ENCODE results near the gene KIF15.

KIF15 gene

GRCh38 chr3:44874308-44874707 is 112.7 kb downstream of the KIF15 start, which contains the start of gene TGM4:
Gene TGM4 (plus strand): TSS chr3:44874608. CDS start chr3:44874679, 71 bp downstream.
- no peak for DNase-seq (ENCODE audit: low read depth in 4 of 4, low spot score in 1 of 4)

- no peak for DNase-seq (ENCODE audit: low read depth in 4 of 4, low spot score in 1 of 4)
These were observed 114.0 kb downstream of the KIF15 start for GRCh38 chr3:44875596-44875995.

GRCh38 chr3:44877333-44877732 is 115.7 kb downstream of the KIF15 start:
- DNase-seq (ENCODE audit: low read depth in 4 of 4, low spot score in 1 of 4): no peak

- no peak for DNase-seq (ENCODE audit: low read depth in 4 of 4, low spot score in 1 of 4)
These were observed 118.7 kb downstream of the KIF15 start for GRCh38 chr3:44880284-44880683.

GRCh38 chr3:44883213-44883955 is 121.8 kb downstream of the KIF15 start:
- DNase-seq (ENCODE audit: low read depth in 4 of 4, low spot score in 1 of 4): no peak

- DNase-seq (ENCODE audit: low read depth in 4 of 4, low spot score in 1 of 4): no peak
These were observed 122.4 kb downstream of the KIF15 start for GRCh38 chr3:44883999-44884431.

- no peak for DNase-seq (ENCODE audit: low read depth in 4 of 4, low spot score in 1 of 4)
These were observed 124.0 kb downstream of the KIF15 start for GRCh38 chr3:44885618-44886017.

GRCh38 chr3:44886561-44886960 is 125.0 kb downstream of the KIF15 start:
- DNase-seq (ENCODE audit: low read depth in 4 of 4, low spot score in 1 of 4): no peak

- no peak for DNase-seq (ENCODE audit: low read depth in 4 of 4, low spot score in 1 of 4)
These were observed 125.5 kb downstream of the KIF15 start for GRCh38 chr3:44887101-44887500.

GRCh38 chr3:44890258-44890657 is 128.7 kb downstream of the KIF15 start:
- no peak for DNase-seq (ENCODE audit: low read depth in 4 of 4, low spot score in 1 of 4)

- DNase-seq (ENCODE audit: low read depth in 4 of 4, low spot score in 1 of 4): no peak
These were observed 129.3 kb downstream of the KIF15 start for GRCh38 chr3:44890852-44891251.

GRCh38 chr3:44892689-44893088 is 131.1 kb downstream of the KIF15 start:
- no peak for DNase-seq (ENCODE audit: low read depth in 4 of 4, low spot score in 1 of 4)

- no peak for DNase-seq (ENCODE audit: low read depth in 4 of 4, low spot score in 1 of 4)
These were observed 131.5 kb downstream of the KIF15 start for GRCh38 chr3:44893097-44893496.

- no peak for DNase-seq (ENCODE audit: low read depth in 4 of 4, low spot score in 1 of 4)
These were observed 132.9 kb downstream of the KIF15 start for GRCh38 chr3:44894485-44894884.

- no peak for DNase-seq (ENCODE audit: low read depth in 4 of 4, low spot score in 1 of 4)
These were observed 134.8 kb downstream of the KIF15 start for GRCh38 chr3:44896440-44896839.

- DNase-seq (ENCODE audit: low read depth in 4 of 4, low spot score in 1 of 4): no peak
These were observed 138.2 kb downstream of the KIF15 start for GRCh38 chr3:44899683-44900367.

- DNase-seq (ENCODE audit: low read depth in 4 of 4, low spot score in 1 of 4): no peak
These were observed 141.0 kb downstream of the KIF15 start for GRCh38 chr3:44902628-44903027.

All from stimulated activated CD4-positive, alpha-beta T cell treated with anti-CD3 and anti-CD28 coated beads, Interleukin-1b, Interleukin-23, amount 100 ng/mL, for 24 hours (primary cell).